Stomach (tissue), 9 donors: Measurements from ENCODE around the gene TRAM2. TPM values are rescaled to one million over a fixed set of nuclear protein-coding genes. Genes with fewer than 3 reads are reported as not detected.

Experiments used
- DNase-seq, 2 donors: peaks; one replicate each; pipeline versions ENCODE4 v3.0.0 to v3.0.0-alpha.2; 2013 to 2019
- H3K27ac ChIP-seq, 5 donors: fragments of 200-600 bp in 4 of 5; sonication (generic) in 4 of 5; one replicate each; pipeline ENCODE4 v1.5.1; 2013 to 2019; ENCODE audit warnings: mild to moderate bottlenecking in 1 of 5, moderate library complexity in 1 of 5
- H3K27me3 ChIP-seq, 3 donors: fragments of 200-600 bp; sonication (generic); one replicate each; pipeline ENCODE4 v1.5.1; 2017 to 2019; ENCODE audit warnings: mixed run types in 1 of 3
- H3K36me3 ChIP-seq, 4 donors: fragments of 200-600 bp; sonication (generic); 1 replicate in 3 of 4; 2 replicates in 1 of 4; pipeline ENCODE4 v1.5.1; 2016 to 2019
- H3K4me1 ChIP-seq, 4 donors: fragments of 200-600 bp; sonication (generic); one replicate each; pipeline ENCODE4 v1.5.1; 2016 to 2019
- H3K4me3 ChIP-seq, 4 donors: fragments of 200-600 bp; sonication (generic) in 3 of 4; one replicate each; pipeline ENCODE4 v1.5.1; 2016 to 2019; ENCODE audit warnings: mild to moderate bottlenecking in 1 of 4
- H3K9me3 ChIP-seq, 4 donors: fragments of 200-600 bp; sonication (generic); one replicate each; pipeline ENCODE4 v1.5.1; 2016 to 2019
- CTCF ChIP-seq, 7 experiments: fragments of 450-650 bp in 4 of 7; fragments of 200-600 bp in 3 of 7; sonication (generic) in 3 of 7; IDR thresholded peaks; one replicate each; pipeline ENCODE4 v1.5.1; 2016 to 2019; ENCODE audit warnings: antibody characterized with exemption in 7 of 7, control low read depth in 2 of 7, mild to moderate bottlenecking in 1 of 7
- EP300 ChIP-seq: sonication (generic); formaldehyde crosslinking; IDR thresholded peaks from one replicate; pipeline ENCODE4 v1.6.1; 2017; ENCODE audit warnings: antibody characterized with exemption
- POLR2A ChIP-seq, 4 donors: fragments of 450-650 bp; IDR thresholded peaks; one replicate each; pipeline ENCODE4 v1.6.1; 2016; ENCODE audit warnings: antibody characterized with exemption in 4 of 4, control low read depth in 2 of 4, mild to moderate bottlenecking in 1 of 4, moderate library complexity in 1 of 4
- POLR2AphosphoS5 ChIP-seq, 3 donors: sonication (generic); formaldehyde crosslinking; IDR thresholded peaks; one replicate each; pipeline ENCODE4 v1.6.1; 2016; ENCODE audit warnings: antibody characterized with exemption in 3 of 3
- WGBS, 5 donors: extraction: QIAGEN DNeasy Blood & Tissue Kit in 3 of 5; methylation state at CpG; one replicate each; pipeline versions ENCODE4 v1.1.5 to v1.1.7; 2013 to 2018; 5-methylcytosine and 5-hydroxymethylcytosine counted together
- intact Hi-C: fragments of 100-400 bp; cut with DNase I; formaldehyde crosslinking; loops from one replicate; pipeline ENCODE4 v1.15.1; 2023; ENCODE audit warnings: low total_unique reads
- polyA plus RNA-seq, 3 donors: library from polyadenylated mRNA; stranded (reverse); fragments of 200-250 nt; gene quantifications; one replicate each; pipeline ENCODE4 v1.2.3, GENCODE V29; 2013
- total RNA-seq, 5 donors: library from RNA; depleted of rRNA; stranded (reverse); fragments of >200 nt; gene quantifications; one replicate each; pipeline versions ENCODE4 v1.1.0 to v1.2.3, GENCODE V29; 2014 to 2016
- donor health status: healthy with polysubstance abuse.
- donor health status: Bipolar disorder and iron deficiency.
- donor health status: healthy.

The TRAM2 gene
- total and polyA plus RNA-seq, 8 donors: 1.4 to 14.1 (median 4.3) TPM

GRCh38 chr6:52566853-52567279 lies 10.0 kb downstream of the TRAM2 start:
- peak overlapping the region in 4 of 5 donors; percentile 22 to 30 (median 26) for H3K27ac ChIP-seq
- H3K9me3 ChIP-seq: no peaks in the 10 kb centered on the region
- 47 to 74% (median 69%) methylated on average over 3 of the region's 3 CpGs for WGBS, 5 donors
- no peak for TF ChIP-seq CTCF (IDR thresholded peaks at IDR 0.05)
- TF ChIP-seq POLR2A (IDR thresholded peaks at IDR 0.05): no peak
- peak in 1 of 3 donors; percentile 55 for TF ChIP-seq POLR2AphosphoS5 (IDR thresholded peaks at IDR 0.05)
- TF ChIP-seq EP300: no peak
- H3K4me1 ChIP-seq: peaks cover 22 to 88% (median 63%) of the 10 kb centered on the region in 4 donors
- H3K27me3 ChIP-seq: no peaks in the 10 kb centered on the region
- no peak overlapping the region for H3K4me3 ChIP-seq
- intact Hi-C loops: no loop called here
- no peak for DNase-seq
- peaks cover 0 to 4% (median 0%) of the 10 kb centered on the region in 4 donors for H3K36me3 ChIP-seq

GRCh38 chr6:52566201-52566600 lies 10.7 kb downstream of the TRAM2 start:
- no peak for DNase-seq
- Histone ChIP-seq H3K9me3 (no peaks in the 10 kb centered on the region), H3K4me1 (peaks cover 21 to 86% (median 60%) of the 10 kb centered on the region in 4 donors), H3K27me3 (no peaks in the 10 kb centered on the region), H3K27ac (peak overlapping the region in 4 of 5 donors; percentile 22 to 30 (median 26)), H3K36me3 (peaks cover 0 to 4% (median 0%) of the 10 kb centered on the region in 4 donors), H3K4me3 (no peak overlapping the region)
- TF ChIP-seq CTCF (IDR thresholded peaks at IDR 0.05): no peak
- TF ChIP-seq POLR2A (IDR thresholded peaks at IDR 0.05): no peak
- TF ChIP-seq EP300: no peak
- no peak for TF ChIP-seq POLR2AphosphoS5 (IDR thresholded peaks at IDR 0.05)
- intact Hi-C loops: no loop called here
- 81 to 89% (median 88%) methylated on average over 2 of the region's 2 CpGs for WGBS, 5 donors

- Histone ChIP-seq H3K4me3 (no peak overlapping the region), H3K36me3 (peaks cover 0 to 4% (median 0%) of the 10 kb centered on the region in 4 donors), H3K4me1 (peaks cover 22 to 85% (median 54%) of the 10 kb centered on the region in 4 donors), H3K9me3 (no peaks in the 10 kb centered on the region), H3K27me3 (no peaks in the 10 kb centered on the region), H3K27ac (no peak overlapping the region)
- intact Hi-C loops: no loop called here
- TF ChIP-seq POLR2A (IDR thresholded peaks at IDR 0.05) (no peak), POLR2AphosphoS5 (IDR thresholded peaks at IDR 0.05) (no peak), CTCF (IDR thresholded peaks at IDR 0.05) (no peak), EP300 (no peak)
- no peak for DNase-seq
- WGBS, 5 donors: 64 to 87% (median 76%) methylated on average over 3 of the region's 3 CpGs
These were observed 12.0 kb downstream of the TRAM2 start for GRCh38 chr6:52564856-52565255.

- peaks cover 0 to 2% (median 0%) of the 10 kb centered on the region in 4 donors for H3K36me3 ChIP-seq
- no peak for DNase-seq
- intact Hi-C loops: no loop called here
- H3K27me3 ChIP-seq: no peaks in the 10 kb centered on the region
- TF ChIP-seq EP300 (no peak), CTCF (IDR thresholded peaks at IDR 0.05) (no peak), POLR2A (IDR thresholded peaks at IDR 0.05) (no peak), POLR2AphosphoS5 (IDR thresholded peaks at IDR 0.05) (no peak)
- no peak overlapping the region for H3K4me3 ChIP-seq
- peaks cover 12 to 78% (median 49%) of the 10 kb centered on the region in 4 donors for H3K4me1 ChIP-seq
- no peaks in the 10 kb centered on the region for H3K9me3 ChIP-seq
- 13 to 29% (median 26%) methylated on average over 3 of the region's 3 CpGs for WGBS, 5 donors
- H3K27ac ChIP-seq: no peak overlapping the region
These were observed 13.9 kb downstream of the TRAM2 start for GRCh38 chr6:52562911-52563310.
